Neural crest cell (in vitro differentiated cells): ENCODE results near the gene AMIGO1. TPM values are rescaled to one million over a fixed set of nuclear protein-coding genes. Genes with fewer than 3 reads are reported as not detected.

ENCODE experiments used
- DNase-seq: peaks from one replicate; pipeline ENCODE4 v3.0.0; 2021; ENCODE audit warnings: low read depth, mixed read lengths, low spot score
- H3K27ac Mint-ChIP-seq: one replicate; pipeline ENCODE4 v1.8.0; 2021; ENCODE audit warnings: mild to moderate bottlenecking, mixed read lengths; ENCODE audit not compliant: unreplicated experiment
- H3K27me3 Mint-ChIP-seq: 2 replicates; pipeline ENCODE4 v1.8.0; 2021; ENCODE audit warnings: low read depth, mild to moderate bottlenecking, mixed read lengths
- H3K36me3 Mint-ChIP-seq: 2 replicates; pipeline ENCODE4 v1.8.0; 2021; ENCODE audit warnings: low read depth, mild to moderate bottlenecking, mixed read lengths
- H3K4me1 Mint-ChIP-seq: 2 replicates; pipeline ENCODE4 v1.8.0; 2021; ENCODE audit warnings: mixed read lengths
- H3K4me3 Mint-ChIP-seq: one replicate; pipeline ENCODE4 v1.8.0; 2021; ENCODE audit warnings: mild to moderate bottlenecking, mixed read lengths
- H3K9me3 Mint-ChIP-seq: 2 replicates; pipeline ENCODE4 v1.8.0; 2021; ENCODE audit warnings: mixed read lengths
- CTCF ChIP-seq: fragments of 200-600 bp; sonication (generic); conservative IDR thresholded peaks from 2 replicates; pipeline ENCODE4 v1.5.0; 2021; ENCODE audit warnings: antibody characterized with exemption, mild to moderate bottlenecking
- total RNA-seq: library from RNA; stranded (reverse); gene quantifications from 2 replicates; pipeline ENCODE4 v1.2.1, GENCODE V29; 2021

Gene AMIGO1
- total RNA-seq, 1 donor from 2014 or later = 7.2 TPM

- no peak for DNase-seq
- no peak for TF ChIP-seq CTCF
- no peak overlapping the region for H3K27ac Mint-ChIP-seq
- H3K4me1 Mint-ChIP-seq = peaks cover 20% of the 10 kb centered on the region
- H3K4me3 Mint-ChIP-seq = no peak overlapping the region
- no peaks in the 10 kb centered on the region for H3K27me3 Mint-ChIP-seq
- H3K36me3 Mint-ChIP-seq = peaks cover 3% of the 10 kb centered on the region
- no peaks in the 10 kb centered on the region for H3K9me3 Mint-ChIP-seq
These were observed 10.4 kb downstream of the AMIGO1 start for GRCh38 chr1:109499081-109499480.

- peaks cover 20% of the 10 kb centered on the region for H3K4me1 Mint-ChIP-seq
- peak; percentile 68 for TF ChIP-seq CTCF
- DNase-seq = peak; percentile 71
- no peaks in the 10 kb centered on the region for H3K27me3 Mint-ChIP-seq
- H3K36me3 Mint-ChIP-seq = peaks cover 3% of the 10 kb centered on the region
- H3K9me3 Mint-ChIP-seq = no peaks in the 10 kb centered on the region
- no peak overlapping the region for H3K27ac Mint-ChIP-seq
- H3K4me3 Mint-ChIP-seq = peak overlapping the region; percentile 66
These were observed 11.2 kb downstream of the AMIGO1 start for GRCh38 chr1:109498161-109498801.

GRCh38 chr1:109497449-109498160 lies 11.9 kb downstream of the AMIGO1 start:
- Mint-ChIP-seq H3K36me3 (peaks cover 3% of the 10 kb centered on the region), H3K27ac (peak overlapping the region; percentile 19), H3K27me3 (no peaks in the 10 kb centered on the region), H3K9me3 (no peaks in the 10 kb centered on the region), H3K4me1 (peaks cover 20% of the 10 kb centered on the region), H3K4me3 (peak overlapping the region; percentile 66)
- TF ChIP-seq CTCF = no peak
- no peak for DNase-seq

- DNase-seq = no peak
- no peaks in the 10 kb centered on the region for H3K9me3 Mint-ChIP-seq
- peaks cover 3% of the 10 kb centered on the region for H3K36me3 Mint-ChIP-seq
- no peaks in the 10 kb centered on the region for H3K27me3 Mint-ChIP-seq
- H3K27ac Mint-ChIP-seq = peak overlapping the region; percentile 46
- H3K4me3 Mint-ChIP-seq = peak overlapping the region; percentile 92
- H3K4me1 Mint-ChIP-seq = peaks cover 16% of the 10 kb centered on the region
- TF ChIP-seq CTCF = no peak
These were observed 13.8 kb downstream of the AMIGO1 start for GRCh38 chr1:109495738-109496137.

- peak; percentile 93 for DNase-seq
- no peaks in the 10 kb centered on the region for H3K27me3 Mint-ChIP-seq
- peak within 1 kb of the TSS; percentile 92 for H3K4me3 Mint-ChIP-seq
- no peak within 1 kb of the TSS for H3K27ac Mint-ChIP-seq
- H3K36me3 Mint-ChIP-seq = peaks cover 3% of the 10 kb centered on the region
- H3K4me1 Mint-ChIP-seq = peaks cover 13% of the 10 kb centered on the region
- H3K9me3 Mint-ChIP-seq = no peaks in the 10 kb centered on the region
- TF ChIP-seq CTCF = peak; percentile 96
These were observed 15.6 kb downstream of the AMIGO1 start, which contains the start of gene CYB561D1 for GRCh38 chr1:109493805-109494539. TSS of gene CYB561D1 (plus strand) at chr1:109494094. CDS start at chr1:109494140, 46 bp downstream.
